Activated CD4-positive, alpha-beta T cell treated with anti-CD3 and anti-CD28 coated beads, Interleukin-2, Interleukin-4, amounts not matched to agents 100 ng/mL and 50 ng/mL, durations not matched to agents 16 hours and 8 hours (primary cell): ENCODE measurements around the gene KCNIP3.

Source experiments
- DNase-seq: peaks from one replicate; pipeline ENCODE4 v3.0.0-alpha.2; 2020; ENCODE audit warnings: low spot score

Gene KCNIP3

GRCh38 chr2:95294579-95295250 is 2.4 kb upstream of the KCNIP3 start:
- no peak for DNase-seq

- DNase-seq, result no peak
Observed at GRCh38 chr2:95295376-95295775, 1.8 kb upstream of the KCNIP3 start.

- no peak for DNase-seq
Observed at GRCh38 chr2:95296011-95296410, 1.1 kb upstream of the KCNIP3 start.

GRCh38 chr2:95297639-95298395 is 670 bp downstream of the KCNIP3 start:
- DNase-seq, result no peak

GRCh38 chr2:95298486-95299111 is 1.5 kb downstream of the KCNIP3 start:
- no peak for DNase-seq

- DNase-seq, result no peak
Observed at GRCh38 chr2:95299961-95300360, 2.8 kb downstream of the KCNIP3 start.

- no peak for DNase-seq
Observed at GRCh38 chr2:95300450-95300849, 3.3 kb downstream of the KCNIP3 start.

- no peak for DNase-seq
Observed at GRCh38 chr2:95301186-95301585, 4.0 kb downstream of the KCNIP3 start.

GRCh38 chr2:95301876-95302641 is 4.9 kb downstream of the KCNIP3 start:
- DNase-seq, result no peak

GRCh38 chr2:95303191-95303919 is 6.2 kb downstream of the KCNIP3 start:
- DNase-seq, result no peak

GRCh38 chr2:95305380-95306061 is 8.4 kb downstream of the KCNIP3 start:
- no peak for DNase-seq

- DNase-seq, result no peak
Observed at GRCh38 chr2:95306336-95306895, 9.3 kb downstream of the KCNIP3 start.

- no peak for DNase-seq
Observed at GRCh38 chr2:95307036-95307435, 9.9 kb downstream of the KCNIP3 start.

GRCh38 chr2:95307878-95308277 is 10.7 kb downstream of the KCNIP3 start:
- DNase-seq, result no peak

- DNase-seq, result no peak
Observed at GRCh38 chr2:95308426-95308990, 11.4 kb downstream of the KCNIP3 start.

GRCh38 chr2:95309599-95309998 is 12.5 kb downstream of the KCNIP3 start:
- DNase-seq, result no peak

GRCh38 chr2:95310216-95310615 is 13.1 kb downstream of the KCNIP3 start:
- no peak for DNase-seq

- DNase-seq, result no peak
Observed at GRCh38 chr2:95310651-95311050, 13.5 kb downstream of the KCNIP3 start.

GRCh38 chr2:95311815-95312542 is 14.8 kb downstream of the KCNIP3 start:
- no peak for DNase-seq
